ENCODE data around the gene USP9X. TPM values are rescaled to one million over a fixed set of nuclear protein-coding genes. Genes with fewer than 3 reads are reported as not detected.

The USP9X gene
- total and polyA plus RNA-seq, 2 experiments from 2014 or later = 62.2 to 329 TPM

DNA sequence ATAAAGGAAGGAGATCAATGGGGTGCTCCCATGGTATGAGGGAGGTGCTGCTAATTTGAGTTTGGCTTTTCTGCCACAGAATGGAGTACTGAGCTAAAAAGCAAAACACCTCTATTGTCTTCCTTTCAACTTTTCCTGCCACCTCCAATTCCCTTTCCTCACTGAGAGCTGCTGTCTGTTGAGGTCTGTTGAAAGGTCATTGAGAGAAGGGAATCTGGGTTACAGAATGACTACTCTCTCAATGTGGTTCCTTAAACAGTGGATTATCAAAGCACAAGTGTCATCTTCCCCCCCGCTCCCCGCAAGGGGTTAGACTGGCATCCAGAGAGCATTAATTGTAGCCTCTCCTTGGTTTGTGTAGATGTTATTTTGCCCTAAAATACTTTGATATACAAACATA, 10.7 kb downstream of the USP9X start (continued):
- TF ChIP-seq, protein P1, sequence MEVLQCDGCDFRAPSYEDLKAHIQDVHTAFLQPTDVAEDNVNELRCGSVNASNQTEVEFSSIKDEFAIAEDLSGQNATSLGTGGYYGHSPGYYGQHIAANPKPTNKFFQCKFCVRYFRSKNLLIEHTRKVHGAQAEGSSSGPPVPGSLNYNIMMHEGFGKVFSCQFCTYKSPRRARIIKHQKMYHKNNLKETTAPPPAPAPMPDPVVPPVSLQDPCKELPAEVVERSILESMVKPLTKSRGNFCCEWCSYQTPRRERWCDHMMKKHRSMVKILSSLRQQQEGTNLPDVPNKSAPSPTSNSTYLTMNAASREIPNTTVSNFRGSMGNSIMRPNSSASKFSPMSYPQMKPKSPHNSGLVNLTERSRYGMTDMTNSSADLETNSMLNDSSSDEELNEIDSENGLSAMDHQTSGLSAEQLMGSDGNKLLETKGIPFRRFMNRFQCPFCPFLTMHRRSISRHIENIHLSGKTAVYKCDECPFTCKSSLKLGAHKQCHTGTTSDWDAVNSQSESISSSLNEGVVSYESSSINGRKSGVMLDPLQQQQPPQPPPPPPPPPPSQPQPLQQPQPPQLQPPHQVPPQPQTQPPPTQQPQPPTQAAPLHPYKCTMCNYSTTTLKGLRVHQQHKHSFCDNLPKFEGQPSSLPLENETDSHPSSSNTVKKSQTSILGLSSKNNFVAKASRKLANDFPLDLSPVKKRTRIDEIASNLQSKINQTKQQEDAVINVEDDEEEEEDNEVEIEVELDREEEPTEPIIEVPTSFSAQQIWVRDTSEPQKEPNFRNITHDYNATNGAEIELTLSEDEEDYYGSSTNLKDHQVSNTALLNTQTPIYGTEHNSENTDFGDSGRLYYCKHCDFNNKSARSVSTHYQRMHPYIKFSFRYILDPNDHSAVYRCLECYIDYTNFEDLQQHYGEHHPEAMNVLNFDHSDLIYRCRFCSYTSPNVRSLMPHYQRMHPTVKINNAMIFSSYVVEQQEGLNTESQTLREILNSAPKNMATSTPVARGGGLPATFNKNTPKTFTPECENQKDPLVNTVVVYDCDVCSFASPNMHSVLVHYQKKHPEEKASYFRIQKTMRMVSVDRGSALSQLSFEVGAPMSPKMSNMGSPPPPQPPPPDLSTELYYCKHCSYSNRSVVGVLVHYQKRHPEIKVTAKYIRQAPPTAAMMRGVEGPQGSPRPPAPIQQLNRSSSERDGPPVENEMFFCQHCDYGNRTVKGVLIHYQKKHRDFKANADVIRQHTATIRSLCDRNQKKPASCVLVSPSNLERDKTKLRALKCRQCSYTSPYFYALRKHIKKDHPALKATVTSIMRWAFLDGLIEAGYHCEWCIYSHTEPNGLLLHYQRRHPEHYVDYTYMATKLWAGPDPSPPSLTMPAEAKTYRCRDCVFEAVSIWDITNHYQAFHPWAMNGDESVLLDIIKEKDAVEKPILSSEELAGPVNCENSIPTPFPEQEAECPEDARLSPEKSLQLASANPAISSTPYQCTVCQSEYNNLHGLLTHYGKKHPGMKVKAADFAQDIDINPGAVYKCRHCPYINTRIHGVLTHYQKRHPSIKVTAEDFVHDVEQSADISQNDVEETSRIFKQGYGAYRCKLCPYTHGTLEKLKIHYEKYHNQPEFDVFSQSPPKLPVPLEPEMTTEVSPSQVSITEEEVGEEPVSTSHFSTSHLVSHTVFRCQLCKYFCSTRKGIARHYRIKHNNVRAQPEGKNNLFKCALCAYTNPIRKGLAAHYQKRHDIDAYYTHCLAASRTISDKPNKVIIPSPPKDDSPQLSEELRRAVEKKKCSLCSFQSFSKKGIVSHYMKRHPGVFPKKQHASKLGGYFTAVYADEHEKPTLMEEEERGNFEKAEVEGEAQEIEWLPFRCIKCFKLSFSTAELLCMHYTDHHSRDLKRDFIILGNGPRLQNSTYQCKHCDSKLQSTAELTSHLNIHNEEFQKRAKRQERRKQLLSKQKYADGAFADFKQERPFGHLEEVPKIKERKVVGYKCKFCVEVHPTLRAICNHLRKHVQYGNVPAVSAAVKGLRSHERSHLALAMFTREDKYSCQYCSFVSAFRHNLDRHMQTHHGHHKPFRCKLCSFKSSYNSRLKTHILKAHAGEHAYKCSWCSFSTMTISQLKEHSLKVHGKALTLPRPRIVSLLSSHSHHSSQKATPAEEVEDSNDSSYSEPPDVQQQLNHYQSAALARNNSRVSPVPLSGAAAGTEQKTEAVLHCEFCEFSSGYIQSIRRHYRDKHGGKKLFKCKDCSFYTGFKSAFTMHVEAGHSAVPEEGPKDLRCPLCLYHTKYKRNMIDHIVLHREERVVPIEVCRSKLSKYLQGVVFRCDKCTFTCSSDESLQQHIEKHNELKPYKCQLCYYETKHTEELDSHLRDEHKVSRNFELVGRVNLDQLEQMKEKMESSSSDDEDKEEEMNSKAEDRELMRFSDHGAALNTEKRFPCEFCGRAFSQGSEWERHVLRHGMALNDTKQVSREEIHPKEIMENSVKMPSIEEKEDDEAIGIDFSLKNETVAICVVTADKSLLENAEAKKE (CRISPR knock-in tag; IDR thresholded peaks at IDR 0.05) = no peak

DNA sequence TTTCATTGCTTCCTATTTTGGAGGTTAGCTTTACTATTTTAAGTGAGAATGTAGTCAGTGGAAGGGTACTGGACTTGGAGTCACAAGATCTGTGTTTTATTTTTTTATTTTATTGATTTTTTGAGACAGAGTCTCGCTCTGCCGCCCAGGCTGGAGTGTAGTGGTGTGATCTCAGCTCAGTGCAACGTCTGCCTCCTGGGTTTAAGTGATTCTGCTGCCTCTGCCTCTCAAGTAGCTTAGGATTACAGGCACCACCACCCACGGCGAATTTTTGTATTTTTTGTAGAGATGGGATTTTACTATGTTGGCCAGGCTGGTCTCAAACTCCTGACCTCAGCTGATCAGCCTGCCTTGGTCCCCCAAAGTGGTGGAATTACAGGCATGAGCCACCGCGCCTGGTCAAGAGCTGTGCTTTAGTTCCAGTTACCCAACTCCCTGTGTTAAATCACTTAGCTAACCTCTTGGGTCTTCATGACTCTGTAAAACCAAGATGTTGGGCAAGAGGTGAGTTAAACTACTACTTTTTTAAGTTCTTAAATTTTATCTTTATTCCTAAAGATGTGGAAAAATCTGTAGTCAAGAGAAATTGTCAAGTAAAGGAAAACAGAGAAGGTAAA, 11.2 kb downstream of the USP9X start:
- H3K4me2 ChIP-seq = peak overlapping the region; percentile 95
- peaks cover 100% of the 10 kb centered on the region for H3K79me2 ChIP-seq (replicated peaks; ENCODE audit: insufficient read depth)
- peaks cover 46% of the 10 kb centered on the region for H3K4me1 Mint-ChIP-seq
- H3K9me3 Mint-ChIP-seq = no peaks in the 10 kb centered on the region
- DNase-seq (ENCODE audit: low spot score) (no peak), ATAC-seq (no peak)
- TF ChIP-seq STAT1 (IDR thresholded peaks at IDR 0.05; ENCODE audit: unreplicated experiment) (no peak), ZNF331 (CRISPR knock-in tag; IDR thresholded peaks at IDR 0.05; ENCODE audit: low read depth) (no peak)
- peaks cover 68% of the 10 kb centered on the region for H4K20me1 ChIP-seq (replicated peaks; ENCODE audit: insufficient read depth)
- peak overlapping the region; percentile 35; the same call in 1 of the 3 replicates for H3K4me3 Mint-ChIP-seq
- H3K27me3 Mint-ChIP-seq (ENCODE audit: insufficient read depth, low read depth, poor library complexity) = peaks cover 5% of the 10 kb centered on the region
- H3K27me3 ChIP-seq (ENCODE audit: insufficient read depth) = no peaks in the 10 kb centered on the region
- no peak overlapping the region for H3K27ac Mint-ChIP-seq
- no peaks in the 10 kb centered on the region for H3K9me2 ChIP-seq (ENCODE audit: insufficient read depth)
- H3K36me3 ChIP-seq (ENCODE audit: insufficient read depth) = 0 out of 2 replicates have a peak, but pooled peaks cover under 1% of the 10 kb centered on the region
- no peak overlapping the region for H2AFZ ChIP-seq
- peaks cover 63% of the 10 kb centered on the region for H3K4me1 ChIP-seq (ENCODE audit: insufficient read depth)
- peak overlapping the region; percentile 33 for H3K4me3 ChIP-seq
- peak overlapping the region; percentile 51; the same call in 1 of the 2 replicates for H3K27ac ChIP-seq (ENCODE audit: low read depth)
- no peaks in the 10 kb centered on the region for H3F3A ChIP-seq (replicated peaks; ENCODE audit: low read depth)
- H3K36me3 Mint-ChIP-seq (ENCODE audit: low read depth) = peaks cover 50% of the 10 kb centered on the region

DNA sequence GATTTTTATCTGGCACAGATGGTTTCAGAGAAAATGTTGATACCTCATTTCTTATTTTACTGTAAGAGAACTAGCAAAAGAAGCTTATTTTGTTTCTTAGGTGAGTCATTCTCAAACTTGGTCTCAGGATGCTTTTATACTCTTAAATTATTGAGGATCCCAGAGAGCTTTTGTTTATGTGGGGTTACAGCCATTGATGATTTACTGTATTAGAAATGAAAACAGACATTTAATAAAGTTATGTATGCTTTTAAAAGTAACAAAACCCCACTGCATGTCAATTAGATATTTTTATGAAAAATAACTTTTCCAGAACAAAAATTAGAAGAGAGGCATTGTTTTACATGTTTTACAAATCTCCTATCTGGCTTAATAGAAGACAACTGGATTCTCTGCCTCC, 12.1 kb downstream of the USP9X start:
- Histone ChIP-seq H3K36me3 (ENCODE audit: insufficient read depth) (no peaks in the 10 kb centered on the region), H3K9me2 (ENCODE audit: insufficient read depth) (no peaks in the 10 kb centered on the region), H3K27me3 (ENCODE audit: insufficient read depth) (no peaks in the 10 kb centered on the region), H3K4me1 (ENCODE audit: insufficient read depth) (peaks cover 62% of the 10 kb centered on the region), H3F3A (replicated peaks; ENCODE audit: low read depth) (no peaks in the 10 kb centered on the region), H3K79me2 (replicated peaks; ENCODE audit: insufficient read depth) (peaks cover 100% of the 10 kb centered on the region), H3K4me3 (no peak overlapping the region), H4K20me1 (replicated peaks; ENCODE audit: insufficient read depth) (peaks cover 59% of the 10 kb centered on the region), H2AFZ (no peak overlapping the region), H3K4me2 (peak overlapping the region; percentile 95; the same call in 1 of the 2 replicates), H3K27ac (ENCODE audit: low read depth) (0 out of 2 replicates have a peak overlapping the region, but pooled peaks have one; percentile 51)
- Mint-ChIP-seq H3K36me3 (ENCODE audit: low read depth) (peaks cover 46% of the 10 kb centered on the region), H3K9me3 (no peaks in the 10 kb centered on the region), H3K27ac (no peak overlapping the region), H3K4me1 (peaks cover 42% of the 10 kb centered on the region), H3K4me3 (no peak overlapping the region), H3K27me3 (ENCODE audit: insufficient read depth, low read depth, poor library complexity) (peaks cover 5% of the 10 kb centered on the region)
- ATAC-seq (no peak), DNase-seq (ENCODE audit: low spot score) (no peak)
- TF ChIP-seq JUNB (IDR thresholded peaks at IDR 0.05; ENCODE audit: unreplicated experiment) (no peak), ZNF114 (CRISPR knock-in tag; IDR thresholded peaks at IDR 0.05) (no peak)
- TF ChIP-seq, protein P2, sequence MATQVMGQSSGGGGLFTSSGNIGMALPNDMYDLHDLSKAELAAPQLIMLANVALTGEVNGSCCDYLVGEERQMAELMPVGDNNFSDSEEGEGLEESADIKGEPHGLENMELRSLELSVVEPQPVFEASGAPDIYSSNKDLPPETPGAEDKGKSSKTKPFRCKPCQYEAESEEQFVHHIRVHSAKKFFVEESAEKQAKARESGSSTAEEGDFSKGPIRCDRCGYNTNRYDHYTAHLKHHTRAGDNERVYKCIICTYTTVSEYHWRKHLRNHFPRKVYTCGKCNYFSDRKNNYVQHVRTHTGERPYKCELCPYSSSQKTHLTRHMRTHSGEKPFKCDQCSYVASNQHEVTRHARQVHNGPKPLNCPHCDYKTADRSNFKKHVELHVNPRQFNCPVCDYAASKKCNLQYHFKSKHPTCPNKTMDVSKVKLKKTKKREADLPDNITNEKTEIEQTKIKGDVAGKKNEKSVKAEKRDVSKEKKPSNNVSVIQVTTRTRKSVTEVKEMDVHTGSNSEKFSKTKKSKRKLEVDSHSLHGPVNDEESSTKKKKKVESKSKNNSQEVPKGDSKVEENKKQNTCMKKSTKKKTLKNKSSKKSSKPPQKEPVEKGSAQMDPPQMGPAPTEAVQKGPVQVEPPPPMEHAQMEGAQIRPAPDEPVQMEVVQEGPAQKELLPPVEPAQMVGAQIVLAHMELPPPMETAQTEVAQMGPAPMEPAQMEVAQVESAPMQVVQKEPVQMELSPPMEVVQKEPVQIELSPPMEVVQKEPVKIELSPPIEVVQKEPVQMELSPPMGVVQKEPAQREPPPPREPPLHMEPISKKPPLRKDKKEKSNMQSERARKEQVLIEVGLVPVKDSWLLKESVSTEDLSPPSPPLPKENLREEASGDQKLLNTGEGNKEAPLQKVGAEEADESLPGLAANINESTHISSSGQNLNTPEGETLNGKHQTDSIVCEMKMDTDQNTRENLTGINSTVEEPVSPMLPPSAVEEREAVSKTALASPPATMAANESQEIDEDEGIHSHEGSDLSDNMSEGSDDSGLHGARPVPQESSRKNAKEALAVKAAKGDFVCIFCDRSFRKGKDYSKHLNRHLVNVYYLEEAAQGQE (IDR thresholded peaks at IDR 0.05; ENCODE audit: unreplicated experiment) = no peak
